GM19467 (cell line): Measurements from ENCODE around the gene OR14J1.
"Not testable (repeated sequence)": the region's sequence is repeated elsewhere in the genome, so short reads cannot be mapped to it uniquely, and the experiment has no call there.

Source experiments
- ATAC-seq: cut with Tn5 transposase; IDR thresholded peaks from one replicate; pipeline ENCODE4 v1.9.1; 2021; ENCODE audit warnings: mild to moderate bottlenecking, moderate library complexity; ENCODE audit not compliant: unreplicated experiment

OR14J1 gene

GRCh38 chr6:29301316-29301715 is at the start of gene OR14J1:
OR14J1 (plus strand) TSS chr6:29301701; CDS start chr6:29306690, 4,989 bp downstream.
- ATAC-seq, result no peak

GRCh38 chr6:29251736-29252135 is 49.8 kb upstream of the OR14J1 start:
- ATAC-seq, result no peak

- no peak for ATAC-seq
These were observed 46.0 kb upstream of the OR14J1 start for GRCh38 chr6:29255530-29255929.

- ATAC-seq, result no peak
These were observed 41.8 kb upstream of the OR14J1 start for GRCh38 chr6:29259721-29260120.

- ATAC-seq, result no peak
These were observed 38.5 kb upstream of the OR14J1 start for GRCh38 chr6:29263001-29263400.

GRCh38 chr6:29294499-29294914 is 7.0 kb upstream of the OR14J1 start:
- no peak for ATAC-seq

GRCh38 chr6:29295181-29295585 is 6.3 kb upstream of the OR14J1 start:
- ATAC-seq, result no peak

- ATAC-seq, result no peak
These were observed 5.9 kb upstream of the OR14J1 start for GRCh38 chr6:29295623-29296022.

GRCh38 chr6:29319931-29320330 is 18.4 kb downstream of the OR14J1 start:
- ATAC-seq, result no peak

- ATAC-seq, result not testable (repeated sequence)
These were observed 21.8 kb downstream of the OR14J1 start for GRCh38 chr6:29323332-29323731.

- ATAC-seq, result no peak
These were observed 24.3 kb downstream of the OR14J1 start for GRCh38 chr6:29325777-29326176.

- ATAC-seq, result no peak
These were observed 31.2 kb downstream of the OR14J1 start for GRCh38 chr6:29332676-29333075.

GRCh38 chr6:29336269-29336668 is 34.8 kb downstream of the OR14J1 start:
- no peak for ATAC-seq

GRCh38 chr6:29345380-29345779 is 43.9 kb downstream of the OR14J1 start:
- ATAC-seq, result no peak

- ATAC-seq, result not testable (repeated sequence)
These were observed 47.8 kb downstream of the OR14J1 start for GRCh38 chr6:29349348-29349747.

- ATAC-seq, result no peak
These were observed 53.5 kb downstream of the OR14J1 start for GRCh38 chr6:29354980-29355379.

- no peak for ATAC-seq
These were observed 54.1 kb downstream of the OR14J1 start for GRCh38 chr6:29355603-29356002.
